HUES6 (cell line): ENCODE data around the gene OVCH1.

Source experiments
- H3K27ac ChIP-seq: 2 replicates; pipeline ENCODE4 v1.7.0; 2013; ENCODE audit warnings: low read depth, mild to moderate bottlenecking, low read length, inconsistent platforms
- H3K27me3 ChIP-seq: 2 replicates; pipeline ENCODE4 v1.6.1; 2013; ENCODE audit warnings: low read length; ENCODE audit not compliant: control insufficient read depth, insufficient read depth
- H3K36me3 ChIP-seq: 2 replicates; pipeline ENCODE4 v1.6.1; 2013; ENCODE audit warnings: low read length; ENCODE audit not compliant: control insufficient read depth, insufficient read depth
- H3K4me1 ChIP-seq: 2 replicates; pipeline ENCODE4 v1.6.1; 2013; ENCODE audit warnings: low read length; ENCODE audit not compliant: control insufficient read depth, insufficient read depth
- H3K4me3 ChIP-seq: 2 replicates; pipeline ENCODE4 v1.5.1; 2013; ENCODE audit warnings: low read depth, low read length
- H3K9ac ChIP-seq: one replicate; pipeline ENCODE4 v1.6.1; 2013; ENCODE audit warnings: mild to moderate bottlenecking, low read length
- H3K9me3 ChIP-seq: 2 replicates; pipeline ENCODE4 v1.6.1; 2013; ENCODE audit warnings: low read depth, low read length; ENCODE audit not compliant: control insufficient read depth, insufficient read depth

OVCH1 gene, protein sequence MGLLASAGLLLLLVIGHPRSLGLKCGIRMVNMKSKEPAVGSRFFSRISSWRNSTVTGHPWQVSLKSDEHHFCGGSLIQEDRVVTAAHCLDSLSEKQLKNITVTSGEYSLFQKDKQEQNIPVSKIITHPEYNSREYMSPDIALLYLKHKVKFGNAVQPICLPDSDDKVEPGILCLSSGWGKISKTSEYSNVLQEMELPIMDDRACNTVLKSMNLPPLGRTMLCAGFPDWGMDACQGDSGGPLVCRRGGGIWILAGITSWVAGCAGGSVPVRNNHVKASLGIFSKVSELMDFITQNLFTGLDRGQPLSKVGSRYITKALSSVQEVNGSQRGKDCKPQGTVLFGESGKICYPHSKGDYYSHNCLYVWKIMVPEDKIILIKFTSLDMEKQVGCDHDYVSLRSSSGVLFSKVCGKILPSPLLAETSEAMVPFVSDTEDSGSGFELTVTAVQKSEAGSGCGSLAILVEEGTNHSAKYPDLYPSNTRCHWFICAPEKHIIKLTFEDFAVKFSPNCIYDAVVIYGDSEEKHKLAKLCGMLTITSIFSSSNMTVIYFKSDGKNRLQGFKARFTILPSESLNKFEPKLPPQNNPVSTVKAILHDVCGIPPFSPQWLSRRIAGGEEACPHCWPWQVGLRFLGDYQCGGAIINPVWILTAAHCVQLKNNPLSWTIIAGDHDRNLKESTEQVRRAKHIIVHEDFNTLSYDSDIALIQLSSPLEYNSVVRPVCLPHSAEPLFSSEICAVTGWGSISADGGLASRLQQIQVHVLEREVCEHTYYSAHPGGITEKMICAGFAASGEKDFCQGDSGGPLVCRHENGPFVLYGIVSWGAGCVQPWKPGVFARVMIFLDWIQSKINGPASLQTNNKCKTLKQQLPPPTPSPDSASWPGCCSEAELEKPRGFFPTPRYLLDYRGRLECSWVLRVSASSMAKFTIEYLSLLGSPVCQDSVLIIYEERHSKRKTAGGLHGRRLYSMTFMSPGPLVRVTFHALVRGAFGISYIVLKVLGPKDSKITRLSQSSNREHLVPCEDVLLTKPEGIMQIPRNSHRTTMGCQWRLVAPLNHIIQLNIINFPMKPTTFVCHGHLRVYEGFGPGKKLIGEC

DNA sequence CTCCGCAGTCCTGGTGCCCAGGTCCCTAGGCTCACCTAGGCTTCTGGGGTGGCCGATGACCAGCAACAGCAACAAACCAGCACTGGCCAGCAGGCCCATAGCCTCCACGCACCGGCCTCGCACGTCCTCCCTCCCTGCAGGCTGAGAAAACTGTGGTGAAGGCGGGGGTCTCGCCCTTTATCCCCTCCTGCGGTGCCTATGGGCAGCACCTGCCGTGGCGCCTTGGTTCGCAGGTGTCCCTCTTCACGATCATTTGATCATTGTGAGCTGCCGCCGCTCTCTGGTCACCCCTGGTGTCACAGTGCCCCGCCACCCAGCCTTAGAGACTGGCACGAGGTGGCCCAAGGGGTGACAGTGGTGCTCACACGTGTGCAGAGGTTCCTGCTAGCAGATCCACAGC lies at the start of gene OVCH1:
OVCH1 (minus strand) TSS at position 99 of the 400 bp plus-strand sequence; CDS start at position 99, 0 bp downstream.
- no peaks in the 10 kb centered on the region for H3K4me1 ChIP-seq
- no peaks in the 10 kb centered on the region for H3K9me3 ChIP-seq

DNA sequence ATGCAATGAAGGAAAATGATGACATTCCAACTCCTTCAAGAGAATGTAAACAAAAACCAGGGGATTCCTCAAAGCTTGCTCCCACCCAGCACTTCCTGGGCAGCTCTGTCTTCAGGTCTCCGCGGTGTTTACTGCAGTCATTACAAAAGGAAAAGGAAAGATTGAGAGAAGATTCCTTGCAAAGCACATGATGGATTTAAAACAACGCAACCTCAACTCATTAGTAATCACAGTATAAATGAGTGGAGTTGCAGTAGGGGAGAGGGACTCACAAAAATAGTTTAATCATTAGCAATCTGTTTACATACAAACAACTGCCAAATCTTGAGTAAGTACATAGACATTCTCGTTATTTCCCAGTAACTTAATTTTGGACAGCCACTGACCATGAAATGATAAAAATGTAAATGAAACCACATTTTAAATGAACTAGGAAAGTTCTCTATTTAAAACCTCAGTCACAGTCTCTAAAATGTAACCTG lies 49.7 kb upstream of the OVCH1 start:
- Histone ChIP-seq H3K9me3 (no peaks in the 10 kb centered on the region), H3K4me3 (no peak overlapping the region), H3K27ac (0 out of 2 replicates have a peak overlapping the region, but pooled peaks have one; percentile 39), H3K36me3 (no peaks in the 10 kb centered on the region), H3K4me1 (peaks cover 17% of the 10 kb centered on the region), H3K9ac (no peak overlapping the region), H3K27me3 (no peaks in the 10 kb centered on the region)

More for the DNA sequence above, at the start of gene OVCH1:
- no peaks in the 10 kb centered on the region for H3K27me3 ChIP-seq
- no peak within 1 kb of the TSS for H3K9ac ChIP-seq
- H3K4me3 ChIP-seq = no peak within 1 kb of the TSS
- no peaks in the 10 kb centered on the region for H3K36me3 ChIP-seq
- no peak within 1 kb of the TSS for H3K27ac ChIP-seq

DNA sequence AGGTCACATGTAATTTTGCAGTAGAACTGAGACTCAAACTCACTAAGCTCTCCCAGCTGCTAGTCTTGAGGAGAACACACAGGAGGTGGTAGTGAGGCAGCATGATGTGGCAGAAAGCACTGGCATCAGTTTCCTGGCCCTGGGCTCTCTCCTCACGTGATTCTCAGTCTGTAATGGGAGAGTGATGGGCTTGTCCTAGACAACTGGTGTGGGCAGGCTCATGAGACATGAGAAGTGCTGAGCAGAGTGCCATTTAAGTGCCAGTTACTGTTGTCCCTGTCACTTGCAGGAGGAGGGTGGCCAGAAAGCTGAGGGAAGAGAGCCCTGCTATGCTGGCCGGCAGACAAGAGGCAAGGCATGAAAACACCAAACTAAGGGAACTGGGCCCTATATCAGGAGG lies 48.5 kb upstream of the OVCH1 start:
- H3K4me1 ChIP-seq = peaks cover 17% of the 10 kb centered on the region

DNA sequence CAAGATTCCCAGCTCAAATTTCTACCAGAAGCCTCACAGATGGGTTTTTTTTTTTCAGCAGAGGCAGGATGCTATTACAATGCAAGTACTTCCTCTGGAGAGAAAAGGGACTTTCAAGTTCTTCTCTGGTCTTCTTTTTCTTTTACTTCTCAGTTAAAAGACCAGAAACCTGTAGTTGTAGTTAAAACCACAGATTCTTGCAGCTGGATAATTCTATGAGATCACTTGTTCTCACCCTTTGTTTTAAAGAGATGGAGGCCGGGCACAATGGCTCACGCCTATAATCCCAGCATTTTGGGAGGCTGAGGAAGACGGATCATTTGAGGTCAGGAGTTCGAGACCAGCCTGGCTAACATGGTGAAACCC lies 47.6 kb upstream of the OVCH1 start:
- no peaks in the 10 kb centered on the region for H3K9me3 ChIP-seq
- no peaks in the 10 kb centered on the region for H3K36me3 ChIP-seq
- H3K4me3 ChIP-seq = no peak overlapping the region
- H3K4me1 ChIP-seq = peaks cover 17% of the 10 kb centered on the region
- no peak overlapping the region for H3K9ac ChIP-seq
- H3K27me3 ChIP-seq = no peaks in the 10 kb centered on the region
- no peak overlapping the region for H3K27ac ChIP-seq

More for the DNA sequence above, 48.5 kb upstream of the OVCH1 start:
- Histone ChIP-seq H3K9ac (no peak overlapping the region), H3K27ac (no peak overlapping the region), H3K4me3 (no peak overlapping the region), H3K9me3 (no peaks in the 10 kb centered on the region), H3K36me3 (no peaks in the 10 kb centered on the region), H3K27me3 (no peaks in the 10 kb centered on the region)

DNA sequence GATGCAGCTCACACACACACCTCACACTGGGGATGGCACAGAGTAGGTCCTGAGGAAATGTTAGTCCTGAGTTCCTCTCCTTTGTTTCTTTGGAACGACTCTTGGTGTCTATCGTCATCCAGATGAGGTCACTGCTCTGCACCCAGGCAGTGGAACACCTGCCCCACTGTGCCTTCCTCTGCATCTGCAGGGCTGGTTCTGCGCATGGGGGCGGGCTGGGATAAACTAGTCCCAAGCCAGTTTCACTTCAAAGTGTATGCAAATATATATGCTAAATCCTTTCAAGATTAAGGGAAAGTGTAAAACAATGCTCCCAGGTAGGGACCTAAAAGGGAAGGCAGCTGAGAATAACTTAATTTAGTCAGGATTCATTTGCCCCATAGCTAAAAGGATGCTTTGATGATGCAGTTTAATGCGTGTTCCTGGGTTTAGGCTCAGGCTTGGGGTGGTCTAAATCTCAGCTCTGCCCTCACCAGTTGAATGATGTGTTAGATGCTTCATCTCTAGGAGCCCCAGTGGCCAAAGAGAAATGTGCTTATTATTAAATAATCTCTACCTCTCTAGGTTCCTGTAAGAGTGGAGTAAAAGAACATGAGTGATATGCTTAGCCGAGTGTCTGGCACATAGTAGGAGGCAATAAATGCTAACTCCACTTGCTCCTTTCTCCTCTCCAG lies 47.1 kb upstream of the OVCH1 start:
- Histone ChIP-seq H3K4me3 (no peak overlapping the region), H3K36me3 (no peaks in the 10 kb centered on the region), H3K9me3 (no peaks in the 10 kb centered on the region), H3K27me3 (no peaks in the 10 kb centered on the region), H3K27ac (no peak overlapping the region), H3K9ac (no peak overlapping the region), H3K4me1 (peaks cover 17% of the 10 kb centered on the region)

DNA sequence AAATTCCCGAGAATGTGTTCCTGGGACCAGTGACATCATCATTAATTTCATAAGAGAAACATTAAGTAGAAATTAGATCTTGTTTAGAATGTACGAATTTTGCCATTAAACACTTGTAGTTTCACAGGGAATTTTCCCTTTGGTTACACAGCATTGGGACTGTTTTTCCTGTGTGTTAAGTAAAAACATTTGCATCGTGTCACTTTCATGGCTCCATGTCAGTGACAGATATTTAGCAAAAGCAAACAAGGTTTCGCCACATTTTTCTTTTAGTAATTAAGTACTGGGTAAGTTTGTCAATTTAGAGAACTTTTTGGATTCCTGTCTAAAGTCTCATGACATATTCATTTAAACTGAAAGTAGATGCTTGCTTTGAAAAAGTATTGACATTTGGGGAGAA lies 45.5 kb upstream of the OVCH1 start:
- Histone ChIP-seq H3K36me3 (no peaks in the 10 kb centered on the region), H3K27ac (no peak overlapping the region), H3K4me3 (no peak overlapping the region), H3K9ac (no peak overlapping the region), H3K27me3 (no peaks in the 10 kb centered on the region), H3K4me1 (peaks cover 17% of the 10 kb centered on the region), H3K9me3 (no peaks in the 10 kb centered on the region)

DNA sequence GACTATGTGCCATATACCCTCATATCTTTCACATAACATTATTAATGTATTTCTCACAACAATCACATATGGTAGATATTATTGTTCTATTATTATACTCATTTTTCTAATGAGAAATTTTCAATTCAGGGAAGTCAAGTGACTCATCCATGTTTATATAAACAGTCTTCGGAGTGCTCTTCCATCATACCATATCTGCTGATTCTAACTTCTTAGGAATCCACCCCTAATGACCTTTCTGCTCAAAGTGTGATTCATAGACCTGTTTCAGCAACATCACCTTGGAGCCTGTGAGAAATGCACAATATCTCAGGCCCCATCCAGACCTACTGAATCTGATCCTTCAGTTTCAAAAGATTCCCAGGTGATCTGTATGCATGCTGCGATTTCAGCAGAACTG lies 39.8 kb upstream of the OVCH1 start:
- Histone ChIP-seq H3K27ac (no peak overlapping the region), H3K9me3 (no peaks in the 10 kb centered on the region), H3K27me3 (no peaks in the 10 kb centered on the region)

DNA sequence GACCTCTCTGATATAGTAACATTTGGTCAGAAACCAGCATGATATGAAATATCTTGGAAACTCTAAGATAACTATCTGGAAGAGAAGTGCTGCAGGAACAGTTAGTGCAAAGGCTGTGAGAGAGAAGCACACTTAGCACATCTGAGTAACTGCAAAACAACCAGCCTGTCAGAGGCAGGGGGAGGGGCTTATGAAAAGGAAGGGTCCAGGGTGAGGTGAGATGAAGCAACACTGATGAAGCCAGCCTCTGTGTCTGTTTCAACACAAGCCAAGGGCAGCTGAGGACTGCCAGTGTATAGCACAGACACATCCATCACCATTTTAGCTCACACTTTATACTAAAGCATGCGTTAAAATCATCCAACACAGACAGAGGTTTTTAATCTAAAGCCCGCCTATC lies 37.4 kb upstream of the OVCH1 start:
- no peaks in the 10 kb centered on the region for H3K36me3 ChIP-seq

More for the DNA sequence above, 39.8 kb upstream of the OVCH1 start:
- no peak overlapping the region for H3K4me3 ChIP-seq
- H3K4me1 ChIP-seq = no peaks in the 10 kb centered on the region
- no peak overlapping the region for H3K9ac ChIP-seq
- H3K36me3 ChIP-seq = no peaks in the 10 kb centered on the region

DNA sequence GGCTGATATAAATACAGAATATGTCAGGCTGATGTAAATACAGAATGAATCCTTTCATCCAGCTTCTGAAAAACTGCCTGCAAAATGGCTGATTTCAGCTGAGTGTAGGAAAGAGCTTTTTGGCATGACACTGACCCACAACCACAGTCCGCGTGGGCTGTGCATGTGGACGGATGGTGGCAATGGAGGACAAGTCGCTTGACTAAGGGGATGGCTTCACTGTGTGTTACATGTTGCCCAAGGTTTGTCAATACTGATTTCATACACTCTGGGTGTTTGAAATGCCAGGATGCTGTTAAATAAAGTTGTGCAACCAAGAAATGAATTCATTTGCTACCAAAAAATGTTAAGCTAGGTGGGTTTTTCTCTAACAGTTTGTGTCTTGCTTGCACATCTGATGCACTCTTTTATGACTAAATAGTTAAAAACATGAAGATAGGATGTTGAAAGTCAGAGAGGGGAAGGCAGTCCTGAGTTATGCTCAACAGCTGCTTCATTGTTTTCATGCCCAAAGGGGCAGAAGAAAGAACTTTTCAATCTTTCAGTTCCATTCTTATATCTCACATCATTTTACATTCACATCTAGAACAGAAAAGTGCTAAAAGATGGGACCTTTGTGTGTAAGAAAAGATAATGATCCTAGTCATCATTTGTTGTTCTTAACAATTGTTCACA lies 36.5 kb upstream of the OVCH1 start:
- H3K27ac ChIP-seq = no peak overlapping the region
- no peaks in the 10 kb centered on the region for H3K27me3 ChIP-seq
- no peaks in the 10 kb centered on the region for H3K36me3 ChIP-seq
- H3K9ac ChIP-seq = no peak overlapping the region
- H3K9me3 ChIP-seq = no peaks in the 10 kb centered on the region
- H3K4me1 ChIP-seq = no peaks in the 10 kb centered on the region
- H3K4me3 ChIP-seq = no peak overlapping the region

More for the DNA sequence above, 37.4 kb upstream of the OVCH1 start:
- Histone ChIP-seq H3K4me1 (no peaks in the 10 kb centered on the region), H3K4me3 (no peak overlapping the region), H3K9me3 (no peaks in the 10 kb centered on the region), H3K27me3 (no peaks in the 10 kb centered on the region), H3K9ac (no peak overlapping the region), H3K27ac (no peak overlapping the region)

DNA sequence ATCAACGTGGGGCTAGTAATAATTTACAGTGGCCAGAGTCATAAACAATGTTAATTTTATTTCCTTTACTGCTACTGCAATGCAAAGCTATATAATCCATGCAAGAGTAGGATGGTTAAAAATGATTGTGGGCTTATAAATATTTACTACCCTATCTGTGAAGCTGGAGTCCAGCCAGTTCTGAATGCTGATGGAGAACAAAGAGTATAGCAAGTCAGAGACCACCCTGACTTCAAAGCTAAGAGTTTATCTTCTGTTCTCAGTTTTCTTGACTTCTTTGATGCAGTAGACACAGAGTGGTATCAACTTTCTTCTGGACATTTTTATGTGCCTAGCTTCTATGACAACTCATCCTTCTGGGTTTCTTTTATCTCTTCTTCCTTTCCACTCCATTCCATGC lies 34.0 kb upstream of the OVCH1 start:
- no peaks in the 10 kb centered on the region for H3K9me3 ChIP-seq
- H3K27me3 ChIP-seq = no peaks in the 10 kb centered on the region
- no peaks in the 10 kb centered on the region for H3K4me1 ChIP-seq
- H3K36me3 ChIP-seq = no peaks in the 10 kb centered on the region
- no peak overlapping the region for H3K9ac ChIP-seq
- H3K4me3 ChIP-seq = no peak overlapping the region
- H3K27ac ChIP-seq = no peak overlapping the region
